Activated T-cell treated with anti-CD3 and anti-CD28 coated beads for 1 hour (primary cell): ENCODE measurements around the gene CDC42.
"Not testable (repeated sequence)": the region's sequence is repeated elsewhere in the genome, so short reads cannot be mapped to it uniquely, and the experiment has no call there.

Experiments
- DNase-seq: peaks from one replicate; pipeline ENCODE4 v3.0.0-alpha.2; 2020; ENCODE audit warnings: low read depth

The CDC42 gene

GRCh38 chr1:22052115-22053016 lies at the start of gene CDC42:
CDC42 (plus strand) TSS chr1:22052709; CDS start chr1:22078479, 25,770 bp downstream.
- peak; percentile 93 for DNase-seq

- DNase-seq = not testable (repeated sequence)
Measured at GRCh38 chr1:22002875-22003274, 49.6 kb upstream of the CDC42 start.

GRCh38 chr1:22003959-22004358 lies 48.5 kb upstream of the CDC42 start:
- not testable (repeated sequence) for DNase-seq

- DNase-seq = not testable (repeated sequence)
Measured at GRCh38 chr1:22005261-22006149, 47.0 kb upstream of the CDC42 start.

GRCh38 chr1:22006736-22007135 lies 45.8 kb upstream of the CDC42 start:
- DNase-seq = not testable (repeated sequence)

GRCh38 chr1:22007262-22007661 lies 45.2 kb upstream of the CDC42 start:
- not testable (repeated sequence) for DNase-seq

GRCh38 chr1:22009566-22009965 lies 42.9 kb upstream of the CDC42 start:
- not testable (repeated sequence) for DNase-seq

- DNase-seq = not testable (repeated sequence)
Measured at GRCh38 chr1:22012752-22013151, 39.8 kb upstream of the CDC42 start.

GRCh38 chr1:22014575-22015206 lies 37.8 kb upstream of the CDC42 start:
- not testable (repeated sequence) for DNase-seq

GRCh38 chr1:22018583-22019559 lies 33.6 kb upstream of the CDC42 start:
- peak; percentile 42 for DNase-seq

GRCh38 chr1:22021061-22021460 lies 31.4 kb upstream of the CDC42 start:
- no peak for DNase-seq

GRCh38 chr1:22024485-22025367 lies 27.8 kb upstream of the CDC42 start:
- DNase-seq = peak; percentile 55

GRCh38 chr1:22025368-22026155 lies 26.9 kb upstream of the CDC42 start:
- DNase-seq = peak; percentile 78

- no peak for DNase-seq
Measured at GRCh38 chr1:22026924-22027289, 25.6 kb upstream of the CDC42 start.

GRCh38 chr1:22030057-22030456 lies 22.5 kb upstream of the CDC42 start:
- no peak for DNase-seq

GRCh38 chr1:22030473-22030872 lies 22.0 kb upstream of the CDC42 start:
- no peak for DNase-seq

GRCh38 chr1:22031214-22031962 lies 21.1 kb upstream of the CDC42 start:
- peak; percentile 34 for DNase-seq

GRCh38 chr1:22034834-22035233 lies 17.7 kb upstream of the CDC42 start:
- not testable (repeated sequence) for DNase-seq
